Tibial nerve (tissue), 4 donors: ENCODE results near the gene L3MBTL4.

ENCODE experiments used
- EP300 ChIP-seq, 2 donors: sonication (generic); formaldehyde crosslinking; IDR thresholded peaks; one replicate each; pipeline ENCODE4 v1.6.1; 2017; ENCODE audit warnings: antibody characterized with exemption in 2 of 2, mild to moderate bottlenecking in 1 of 2
- POLR2A ChIP-seq, 2 donors: fragments of 450-650 bp; IDR thresholded peaks; one replicate each; pipeline ENCODE4 v1.6.1; 2017; ENCODE audit warnings: antibody characterized with exemption in 2 of 2, mild to moderate bottlenecking in 2 of 2, moderate library complexity in 2 of 2
- TF ChIP-seq, protein P1 (sequence below), 5 experiments: fragments of 200-600 bp in 3 of 5; fragments of 450-650 bp in 2 of 5; sonication (generic) in 3 of 5; IDR thresholded peaks; one replicate each; pipeline ENCODE4 v1.5.1; 2016 to 2019; ENCODE audit warnings: antibody characterized with exemption in 5 of 5, mild to moderate bottlenecking in 3 of 5, moderate library complexity in 2 of 5

DNA sequence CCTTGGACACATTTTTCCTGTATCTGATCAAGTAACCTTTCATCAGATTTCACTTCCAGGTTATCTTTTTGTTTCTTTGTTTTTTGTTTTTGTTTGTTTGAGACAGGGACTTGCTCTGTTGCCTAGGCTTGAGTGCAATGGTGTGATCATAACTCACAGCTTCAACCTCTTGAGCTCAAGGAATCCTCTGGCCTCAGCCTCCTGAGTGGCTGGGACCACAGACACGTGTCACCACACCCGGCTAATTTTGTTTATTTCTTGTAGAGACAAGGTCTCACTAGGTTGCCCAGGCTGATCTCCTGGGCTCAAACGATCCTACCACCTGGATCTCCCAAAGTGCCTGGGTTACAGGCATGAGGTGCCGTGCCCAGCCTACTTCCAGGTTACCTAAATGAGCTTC lies 124.9 kb downstream of the L3MBTL4 start:
- TF ChIP-seq EP300 (IDR thresholded peaks at IDR 0.05) (no peak), POLR2A (IDR thresholded peaks at IDR 0.05) (no peak)
- TF ChIP-seq, protein P1, sequence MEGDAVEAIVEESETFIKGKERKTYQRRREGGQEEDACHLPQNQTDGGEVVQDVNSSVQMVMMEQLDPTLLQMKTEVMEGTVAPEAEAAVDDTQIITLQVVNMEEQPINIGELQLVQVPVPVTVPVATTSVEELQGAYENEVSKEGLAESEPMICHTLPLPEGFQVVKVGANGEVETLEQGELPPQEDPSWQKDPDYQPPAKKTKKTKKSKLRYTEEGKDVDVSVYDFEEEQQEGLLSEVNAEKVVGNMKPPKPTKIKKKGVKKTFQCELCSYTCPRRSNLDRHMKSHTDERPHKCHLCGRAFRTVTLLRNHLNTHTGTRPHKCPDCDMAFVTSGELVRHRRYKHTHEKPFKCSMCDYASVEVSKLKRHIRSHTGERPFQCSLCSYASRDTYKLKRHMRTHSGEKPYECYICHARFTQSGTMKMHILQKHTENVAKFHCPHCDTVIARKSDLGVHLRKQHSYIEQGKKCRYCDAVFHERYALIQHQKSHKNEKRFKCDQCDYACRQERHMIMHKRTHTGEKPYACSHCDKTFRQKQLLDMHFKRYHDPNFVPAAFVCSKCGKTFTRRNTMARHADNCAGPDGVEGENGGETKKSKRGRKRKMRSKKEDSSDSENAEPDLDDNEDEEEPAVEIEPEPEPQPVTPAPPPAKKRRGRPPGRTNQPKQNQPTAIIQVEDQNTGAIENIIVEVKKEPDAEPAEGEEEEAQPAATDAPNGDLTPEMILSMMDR (IDR thresholded peaks at IDR 0.05), result no peak
